Left ventricle myocardium inferior (tissue), 1 donor: ENCODE measurements around the gene COX19. TPM values are rescaled to one million over a fixed set of nuclear protein-coding genes. Genes with fewer than 3 reads are reported as not detected.

Experiments used
- DNase-seq: peaks from one replicate; pipeline ENCODE4 v3.0.0-alpha.2; 2020
- H3K27ac ChIP-seq: fragments of 200-600 bp; replicated peaks from 2 replicates; pipeline ENCODE4 v1.8.0; 2021
- H3K27me3 ChIP-seq: fragments of 200-600 bp; 2 replicates; pipeline ENCODE4 v1.8.0; 2021; ENCODE audit warnings: low read depth
- H3K36me3 ChIP-seq: fragments of 200-600 bp; 2 replicates; pipeline ENCODE4 v1.8.0; 2021
- H3K4me1 ChIP-seq: fragments of 200-600 bp; 2 replicates; pipeline ENCODE4 v1.8.0; 2021
- H3K4me3 ChIP-seq: fragments of 200-600 bp; 2 replicates; pipeline ENCODE4 v1.8.0; 2021; ENCODE audit warnings: mild to moderate bottlenecking, moderate library complexity
- H3K9me3 ChIP-seq: fragments of 200-600 bp; replicated peaks from 2 replicates; pipeline ENCODE4 v1.8.0; 2021
- intact Hi-C: fragments of 100-400 bp; cut with micrococcal nuclease; formaldehyde crosslinking; loops from one replicate; pipeline ENCODE4 v1.11.0; 2022
- total RNA-seq: library from RNA; stranded (reverse); fragmentation: NEBNext Ultra II Directional; extraction: Animal tissue kit (Norgen Biotek cat#: 25700); gene quantifications from one replicate; pipeline ENCODE4 v1.2.1, GENCODE V29; 2021
- TF ChIP-seq, protein P1 (sequence below): fragments of 200-600 bp; IDR thresholded peaks from 2 replicates; pipeline ENCODE4 v1.8.0; 2021; ENCODE audit warnings: antibody characterized with exemption, mild to moderate bottlenecking, borderline replicate concordance
- donor health status: DM: no; HTN: yes; CAD: no; lungs with severe emphysema.

The COX19 gene
- total RNA-seq, 1 donor from 2014 or later, result 8.5 TPM

DNA sequence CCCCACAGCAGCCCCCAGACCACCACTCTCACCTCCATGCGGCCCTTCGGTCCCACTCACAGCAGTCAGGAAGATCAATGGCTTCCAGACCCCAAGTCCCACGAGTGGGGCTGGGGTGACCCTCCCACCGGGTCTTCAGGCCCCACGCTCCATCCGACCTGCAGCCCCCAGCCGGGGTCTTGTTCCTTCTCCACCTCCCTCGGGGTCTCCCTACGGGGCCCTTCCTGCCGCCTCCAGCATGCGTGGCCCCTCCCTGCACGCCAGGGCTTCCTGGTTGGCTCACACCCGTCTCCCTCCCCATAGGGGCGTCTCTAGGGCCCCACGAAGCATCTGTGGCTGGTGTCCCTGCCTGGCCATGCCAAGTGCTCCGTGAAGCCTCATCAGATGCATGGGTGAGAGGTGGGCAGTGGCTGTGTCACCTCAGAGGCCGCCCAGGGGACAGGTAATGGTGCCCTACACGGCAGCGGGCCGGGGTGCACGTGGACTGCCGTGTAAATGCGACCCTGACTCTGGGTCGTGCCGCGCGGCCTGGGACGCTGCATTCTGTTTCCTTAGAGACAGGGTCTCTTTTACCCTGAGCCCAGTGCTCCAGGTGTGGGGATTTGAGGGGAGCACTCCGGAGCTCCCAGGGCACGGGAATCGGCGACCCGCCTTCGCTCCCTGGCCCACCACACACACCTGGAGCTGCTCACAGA, 40.7 kb downstream of the COX19 start:
- TF ChIP-seq, protein P1, sequence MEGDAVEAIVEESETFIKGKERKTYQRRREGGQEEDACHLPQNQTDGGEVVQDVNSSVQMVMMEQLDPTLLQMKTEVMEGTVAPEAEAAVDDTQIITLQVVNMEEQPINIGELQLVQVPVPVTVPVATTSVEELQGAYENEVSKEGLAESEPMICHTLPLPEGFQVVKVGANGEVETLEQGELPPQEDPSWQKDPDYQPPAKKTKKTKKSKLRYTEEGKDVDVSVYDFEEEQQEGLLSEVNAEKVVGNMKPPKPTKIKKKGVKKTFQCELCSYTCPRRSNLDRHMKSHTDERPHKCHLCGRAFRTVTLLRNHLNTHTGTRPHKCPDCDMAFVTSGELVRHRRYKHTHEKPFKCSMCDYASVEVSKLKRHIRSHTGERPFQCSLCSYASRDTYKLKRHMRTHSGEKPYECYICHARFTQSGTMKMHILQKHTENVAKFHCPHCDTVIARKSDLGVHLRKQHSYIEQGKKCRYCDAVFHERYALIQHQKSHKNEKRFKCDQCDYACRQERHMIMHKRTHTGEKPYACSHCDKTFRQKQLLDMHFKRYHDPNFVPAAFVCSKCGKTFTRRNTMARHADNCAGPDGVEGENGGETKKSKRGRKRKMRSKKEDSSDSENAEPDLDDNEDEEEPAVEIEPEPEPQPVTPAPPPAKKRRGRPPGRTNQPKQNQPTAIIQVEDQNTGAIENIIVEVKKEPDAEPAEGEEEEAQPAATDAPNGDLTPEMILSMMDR, result no peak
- peaks cover 7% of the 10 kb centered on the region for H3K27me3 ChIP-seq
- no peak overlapping the region for H3K27ac ChIP-seq
- H3K9me3 ChIP-seq, result no peaks in the 10 kb centered on the region
- no peaks in the 10 kb centered on the region for H3K4me1 ChIP-seq
- DNase-seq, result no peak
- no peaks in the 10 kb centered on the region for H3K36me3 ChIP-seq
- H3K4me3 ChIP-seq, result no peak overlapping the region
- intact Hi-C loops, result no loop called here

DNA sequence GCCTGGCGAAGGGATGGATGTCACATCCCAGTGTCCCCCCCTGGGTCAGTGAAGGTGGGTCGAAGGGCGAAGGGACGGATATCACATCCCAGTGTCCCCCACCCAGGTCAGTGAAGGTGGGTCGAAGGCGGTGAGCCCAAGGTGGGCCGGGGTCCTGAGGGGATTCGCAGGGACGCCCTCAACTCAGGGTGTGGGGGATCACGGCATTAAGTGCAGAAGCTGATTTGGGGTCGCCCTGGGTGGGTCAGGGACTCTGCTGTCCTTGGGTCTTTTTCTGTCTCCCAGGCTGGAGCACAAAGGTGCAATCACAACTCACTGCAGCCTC, 42.7 kb downstream of the COX19 start:
- H3K4me3 ChIP-seq, result no peak overlapping the region
- H3K27ac ChIP-seq, result no peak overlapping the region
- no peak for DNase-seq
- no peaks in the 10 kb centered on the region for H3K9me3 ChIP-seq
- no peaks in the 10 kb centered on the region for H3K4me1 ChIP-seq
- no peaks in the 10 kb centered on the region for H3K36me3 ChIP-seq
- H3K27me3 ChIP-seq, result peaks cover 7% of the 10 kb centered on the region
- TF ChIP-seq, protein P1, result no peak
- intact Hi-C loops, result no loop called here

DNA sequence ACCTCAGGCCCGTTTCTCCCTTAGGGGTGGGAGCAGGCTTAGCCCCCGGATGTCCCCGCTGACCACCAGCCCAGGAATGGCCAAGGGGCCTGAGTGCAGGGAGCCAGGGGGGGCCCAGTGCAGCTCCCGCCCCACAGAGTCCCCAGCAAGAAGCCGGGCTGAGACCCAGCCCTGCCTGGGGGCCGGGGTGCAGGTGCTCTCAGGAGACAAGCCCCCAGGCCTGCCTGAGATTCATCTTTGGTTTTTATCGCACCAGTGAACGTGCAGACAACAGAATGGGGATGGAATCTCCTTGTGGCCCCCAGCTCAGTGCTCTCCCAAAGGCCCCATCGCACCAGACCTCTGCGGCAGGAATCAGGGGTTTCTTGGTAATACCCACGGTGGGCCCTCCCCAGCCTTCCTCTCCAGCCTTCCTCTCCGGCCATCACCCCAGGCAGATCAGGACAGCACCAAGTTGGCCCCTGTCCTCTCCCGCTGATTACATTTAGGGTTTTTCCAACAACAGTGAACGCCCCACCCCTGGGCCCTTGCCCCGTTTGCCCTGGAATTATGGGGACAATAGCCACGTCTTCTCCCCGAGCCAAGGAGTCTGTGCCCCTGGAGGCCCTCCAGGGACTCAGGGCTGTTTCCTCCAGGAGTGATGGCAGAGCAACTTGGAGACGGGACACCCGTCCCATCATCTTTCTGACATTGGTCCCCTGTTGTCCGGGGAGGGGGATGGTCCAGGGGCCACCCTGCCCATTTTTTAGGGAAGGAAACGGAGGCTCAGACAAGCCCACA, 43.3 kb downstream of the COX19 start:
- intact Hi-C loops, result no loop called here
- Histone ChIP-seq H3K27ac (no peak overlapping the region), H3K27me3 (peaks cover 7% of the 10 kb centered on the region), H3K36me3 (no peaks in the 10 kb centered on the region), H3K4me1 (no peaks in the 10 kb centered on the region), H3K9me3 (no peaks in the 10 kb centered on the region), H3K4me3 (no peak overlapping the region)
- DNase-seq, result no peak
- TF ChIP-seq, protein P1, result no peak

DNA sequence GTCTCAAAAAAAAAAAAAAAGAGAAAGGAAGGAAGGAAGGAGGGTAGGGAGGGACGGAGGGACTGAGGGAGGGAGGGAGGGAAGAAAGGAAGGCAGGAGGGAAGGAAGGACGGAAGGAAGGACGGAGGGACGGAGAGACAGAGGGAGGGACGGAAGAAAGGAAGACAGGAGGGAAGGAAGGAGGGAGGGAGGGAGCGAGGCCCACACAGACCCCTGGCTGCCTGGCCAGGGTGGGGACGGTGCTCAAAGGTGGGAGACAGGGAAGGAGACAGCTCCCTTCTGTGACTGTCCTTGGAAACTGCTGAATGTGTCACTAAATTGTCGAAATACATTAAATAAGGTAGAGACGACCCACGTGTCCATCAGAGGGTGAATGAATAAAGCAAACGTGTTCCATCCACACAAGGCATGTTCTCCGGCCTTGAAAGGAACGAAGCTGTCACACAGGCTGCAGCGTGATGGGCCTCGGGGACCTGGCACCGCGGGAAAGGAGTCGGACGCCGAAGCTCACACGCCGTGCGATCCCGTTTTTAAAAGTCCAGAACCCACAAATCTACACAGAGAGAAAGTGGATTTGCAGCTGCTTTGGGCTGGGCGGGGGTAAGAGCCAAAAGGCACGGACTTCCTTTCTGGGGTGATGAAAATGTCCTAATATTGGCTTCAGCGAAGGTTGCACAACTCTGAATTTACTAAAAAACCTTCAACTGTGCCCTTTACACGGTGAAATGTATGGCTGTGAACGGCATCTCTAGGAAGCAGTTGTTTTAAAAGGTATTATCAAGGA, 44.2 kb downstream of the COX19 start:
- H3K27me3 ChIP-seq, result peaks cover 7% of the 10 kb centered on the region
- H3K27ac ChIP-seq, result no peak overlapping the region
- H3K4me1 ChIP-seq, result no peaks in the 10 kb centered on the region
- no peak for DNase-seq
- TF ChIP-seq, protein P1, result no peak
- no peak overlapping the region for H3K4me3 ChIP-seq
- intact Hi-C loops, result no loop called here
- H3K36me3 ChIP-seq, result no peaks in the 10 kb centered on the region
- no peaks in the 10 kb centered on the region for H3K9me3 ChIP-seq

- TF ChIP-seq, protein P1, result no peak
- no peak for DNase-seq
- Histone ChIP-seq H3K36me3 (no peaks in the 10 kb centered on the region), H3K4me1 (peaks cover 13% of the 10 kb centered on the region), H3K9me3 (no peaks in the 10 kb centered on the region), H3K27ac (no peak overlapping the region), H3K27me3 (peaks cover 6% of the 10 kb centered on the region), H3K4me3 (no peak overlapping the region)
- intact Hi-C loops, result no loop called here
These were observed 46.0 kb downstream of the COX19 start for GRCh38 chr7:929311-929711.
